IPS-NIHi11 (cell line): Measurements from ENCODE around the gene GCAT.

Experiments used
- DNase-seq: peaks from one replicate; pipeline ENCODE4 v3.0.0; 2012; ENCODE audit warnings: mixed read lengths, low spot score

Gene GCAT

DNA sequence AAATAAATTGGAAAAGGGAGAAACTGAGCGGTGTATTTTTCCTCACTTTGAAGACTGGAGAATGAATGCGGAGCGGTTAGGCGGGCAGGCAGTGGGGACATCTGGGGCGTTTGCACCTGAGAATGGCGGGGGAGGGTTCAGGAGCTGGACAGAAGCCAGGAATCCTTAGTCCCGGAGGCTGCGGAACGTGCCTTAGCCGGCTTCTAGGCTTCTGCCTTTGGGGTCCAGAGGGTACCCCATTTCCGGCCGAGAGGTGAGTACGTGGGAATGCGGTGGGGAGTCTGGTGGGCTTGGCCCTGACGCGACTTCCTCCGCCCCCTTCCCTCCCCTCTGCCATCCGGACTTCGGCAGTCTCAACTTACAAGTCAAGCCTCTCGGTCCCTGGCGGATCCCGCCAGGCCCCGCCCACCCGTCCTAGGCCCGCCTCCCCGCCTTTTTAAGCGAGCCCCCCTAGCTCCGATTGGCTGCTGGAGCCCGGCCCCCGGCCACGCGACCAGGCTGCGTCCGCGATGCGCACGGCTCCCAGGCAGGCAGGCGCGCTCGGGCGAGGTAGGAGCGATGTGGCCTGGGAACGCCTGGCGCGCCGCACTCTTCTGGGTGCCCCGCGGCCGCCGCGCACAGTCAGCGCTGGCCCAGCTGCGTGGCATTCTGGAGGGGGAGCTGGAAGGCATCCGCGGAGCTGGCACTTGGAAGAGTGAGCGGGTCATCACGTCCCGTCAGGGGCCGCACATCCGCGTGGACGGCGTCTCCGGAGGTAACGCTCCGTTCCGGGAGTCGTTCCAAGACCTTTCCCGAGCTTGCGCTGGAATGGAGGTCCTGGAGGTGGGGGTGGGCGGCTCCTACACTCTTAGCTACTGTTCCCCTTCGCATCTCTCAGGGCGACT lies at the start of gene GCAT:
Gene GCAT, plus strand, starts transcription at position 525 of the 884 bp plus-strand sequence. Its CDS starts 34 bp downstream, at position 559.
- peak; percentile 99 for DNase-seq

GRCh38 chr22:37758694-37759093 lies 49.0 kb upstream of the GCAT start:
- DNase-seq: no peak

GRCh38 chr22:37759281-37759680 lies 48.5 kb upstream of the GCAT start:
- no peak for DNase-seq

- no peak for DNase-seq
Measured at GRCh38 chr22:37760152-37760551, 47.6 kb upstream of the GCAT start.

DNA sequence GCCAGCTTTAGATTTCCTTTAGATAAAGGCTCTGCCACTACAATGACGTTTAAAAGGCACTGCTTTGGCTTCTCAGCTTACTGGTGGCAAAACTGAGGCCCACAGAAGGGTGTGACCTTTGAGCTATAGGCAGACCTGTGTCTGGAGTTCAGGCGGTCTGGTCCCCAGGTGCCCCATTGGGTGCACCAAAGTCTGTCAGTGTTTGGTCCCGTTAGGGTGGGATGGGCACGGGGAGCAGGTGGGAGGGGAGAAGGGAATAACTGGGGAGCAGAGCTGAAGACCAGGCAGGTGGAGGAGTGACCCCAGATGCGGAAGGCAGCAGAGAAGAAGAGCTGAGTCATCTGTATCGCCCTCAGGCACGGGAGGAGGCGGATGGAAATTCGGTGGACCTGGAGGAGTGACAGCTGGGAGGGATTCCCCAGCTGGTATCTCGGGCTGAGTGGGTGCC lies 45.3 kb upstream of the GCAT start:
- DNase-seq: no peak

DNA sequence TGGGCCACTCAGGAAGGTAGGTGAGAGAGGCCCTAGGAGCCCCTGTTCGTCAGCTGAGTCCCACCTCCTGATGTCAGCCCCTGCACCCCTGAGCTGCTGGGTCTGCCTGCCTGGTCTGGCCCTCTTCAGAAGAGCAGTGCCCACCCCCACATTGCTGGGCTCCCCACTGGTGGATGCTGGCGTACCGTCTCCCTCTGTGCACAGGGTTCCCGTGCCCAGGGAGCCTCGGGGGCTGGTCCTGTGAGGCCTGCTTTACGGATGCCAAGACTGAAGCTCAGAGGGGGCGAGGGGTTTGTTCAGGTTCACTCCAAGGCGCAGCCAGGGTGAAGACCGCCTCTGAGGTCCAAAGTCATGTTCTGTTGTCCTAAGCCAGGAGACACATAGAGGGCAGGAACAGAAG lies 44.7 kb upstream of the GCAT start:
- no peak for DNase-seq

DNA sequence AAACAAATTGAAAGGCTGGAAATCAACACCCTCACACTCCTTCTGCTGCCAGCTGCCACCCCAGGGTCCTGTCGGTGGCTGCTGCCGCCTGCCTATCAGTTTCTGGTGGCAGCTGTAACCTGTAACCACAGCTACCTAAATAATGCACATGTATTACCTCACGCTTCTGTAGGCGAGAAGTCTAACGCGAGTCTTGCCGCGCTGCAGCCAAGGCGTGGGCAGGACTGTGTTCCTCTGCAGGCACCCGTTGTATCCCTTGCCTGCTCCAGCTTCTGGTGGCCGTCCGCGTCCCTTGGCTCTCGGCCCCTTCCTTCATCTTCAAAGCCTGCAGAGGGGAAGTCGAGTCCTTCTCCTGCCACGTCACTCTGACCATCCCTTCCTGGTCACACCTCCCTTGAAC lies 44.1 kb upstream of the GCAT start:
- DNase-seq: no peak

DNA sequence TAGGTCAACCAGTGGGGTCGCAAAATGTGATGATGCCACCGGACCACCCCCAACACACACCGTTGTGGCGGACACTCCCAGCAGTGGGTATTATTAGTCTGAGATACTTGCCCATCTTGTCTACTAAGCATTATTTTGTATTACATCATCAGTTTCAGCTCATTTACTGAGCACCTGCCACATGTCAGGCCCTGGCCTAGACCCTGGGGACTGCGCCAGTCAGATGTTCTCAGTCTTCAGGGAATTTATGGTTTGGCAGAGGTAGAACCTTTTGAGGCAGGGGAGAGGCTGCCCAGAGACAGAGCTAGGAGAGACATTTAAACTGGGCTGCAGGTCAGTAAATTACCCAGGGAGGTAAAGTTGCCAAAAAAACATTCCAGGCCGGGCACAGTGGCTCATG lies 43.1 kb upstream of the GCAT start:
- no peak for DNase-seq

DNA sequence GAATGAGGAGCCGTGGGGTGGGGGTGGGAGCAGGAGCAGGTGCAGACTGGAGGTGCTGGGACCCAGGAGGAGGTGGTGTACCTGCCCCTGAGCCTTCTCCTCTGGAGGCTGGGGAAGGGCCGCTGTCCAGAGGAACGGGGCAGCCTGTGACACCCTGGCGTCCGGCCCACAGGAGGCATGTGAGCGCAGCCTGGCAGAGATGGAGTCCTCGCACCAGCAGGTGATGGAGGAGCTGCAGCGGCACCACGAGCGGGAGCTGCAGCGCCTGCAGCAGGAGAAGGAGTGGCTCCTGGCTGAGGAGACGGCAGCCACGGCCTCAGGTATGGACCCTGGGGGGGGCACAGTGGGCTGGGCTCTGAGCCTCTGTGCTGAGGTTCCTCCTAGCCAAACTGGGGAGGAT lies 42.2 kb upstream of the GCAT start:
- DNase-seq: no peak

DNA sequence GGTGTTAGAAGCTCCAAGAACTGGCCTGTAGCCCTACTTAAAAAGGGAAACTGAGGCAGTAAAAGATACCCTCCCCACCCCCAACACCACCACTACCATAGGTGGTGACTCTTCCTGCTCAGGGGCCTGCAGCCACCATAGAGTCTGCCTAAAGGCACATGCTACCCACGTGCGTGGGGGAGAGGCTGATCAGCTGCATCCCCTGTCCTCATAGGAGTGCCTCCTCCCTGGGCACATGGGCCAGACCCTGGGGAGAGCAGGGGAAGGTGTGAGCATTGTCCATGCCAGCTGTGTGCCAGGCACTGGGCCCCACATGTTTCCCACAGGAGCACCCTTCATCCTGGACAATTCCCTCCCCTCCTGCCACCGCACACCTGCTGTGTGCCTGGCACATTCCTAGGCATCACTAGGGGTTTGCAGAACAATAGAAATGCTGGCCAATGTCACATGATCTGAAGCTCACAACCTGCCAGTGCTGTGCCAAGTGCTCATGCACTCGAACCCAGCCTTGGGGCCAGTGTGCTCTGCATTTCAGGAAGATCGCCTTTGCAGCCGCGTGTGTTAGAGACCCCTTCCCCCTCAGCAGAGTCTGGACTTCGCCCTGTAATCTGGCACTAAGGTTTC lies 41.7 kb upstream of the GCAT start:
- no peak for DNase-seq

DNA sequence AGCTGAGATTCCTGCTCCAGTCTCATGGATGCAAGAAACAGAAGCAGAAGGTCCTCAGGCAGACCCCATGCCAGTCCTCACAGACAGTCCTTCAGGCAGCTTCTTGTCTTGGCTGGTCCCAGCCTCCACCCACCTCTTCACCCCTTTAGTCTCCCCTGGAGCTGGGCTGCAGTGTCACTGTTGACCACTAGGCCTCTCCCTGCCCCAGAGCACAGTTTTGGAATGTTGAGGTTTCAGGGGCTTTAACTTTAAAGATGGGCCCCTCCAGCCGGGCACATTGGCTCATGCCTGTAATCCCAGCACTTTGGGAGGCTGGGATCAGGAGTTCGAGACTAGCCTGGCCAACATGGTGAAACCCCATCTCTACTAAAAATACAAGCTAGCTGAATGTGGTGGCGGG lies 39.5 kb upstream of the GCAT start:
- peak; percentile 64 for DNase-seq

DNA sequence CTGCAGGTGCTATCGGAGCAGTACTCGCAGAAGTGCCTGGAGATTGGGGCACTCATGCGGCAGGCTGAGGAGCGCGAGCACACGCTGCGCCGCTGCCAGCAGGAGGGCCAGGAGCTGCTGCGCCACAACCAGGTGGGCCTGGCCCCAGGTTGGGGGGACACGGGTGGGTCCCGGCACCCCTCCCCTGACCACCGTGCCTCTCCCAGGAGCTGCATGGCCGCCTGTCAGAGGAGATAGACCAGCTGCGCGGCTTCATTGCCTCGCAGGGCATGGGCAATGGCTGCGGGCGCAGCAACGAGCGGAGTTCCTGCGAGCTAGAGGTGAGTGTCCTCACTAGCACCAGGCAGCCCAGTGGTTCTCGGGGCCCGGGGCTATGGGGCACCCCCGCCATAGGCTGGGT lies 38.7 kb upstream of the GCAT start:
- DNase-seq: no peak

DNA sequence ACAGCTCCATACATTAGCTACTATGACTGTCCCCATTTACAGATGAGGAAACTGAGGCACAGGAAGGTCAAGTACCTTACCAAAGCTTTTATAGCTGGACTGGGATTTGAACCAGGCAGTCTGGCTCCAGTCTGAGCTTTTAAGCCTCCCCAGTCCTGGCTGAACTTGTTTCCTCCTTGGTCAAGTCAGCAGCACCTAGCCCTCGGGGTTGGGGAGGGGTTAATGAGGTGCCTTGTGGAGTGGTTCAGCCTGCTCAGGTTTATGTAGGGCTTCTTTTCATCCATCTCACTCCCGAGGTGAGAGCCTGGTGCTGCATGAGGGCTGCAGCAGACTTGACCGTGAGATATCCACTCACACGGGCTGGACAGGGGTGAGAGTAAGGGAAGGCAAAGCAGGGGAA lies 36.7 kb upstream of the GCAT start:
- no peak for DNase-seq

GRCh38 chr22:37771702-37772427 lies 35.9 kb upstream of the GCAT start:
- DNase-seq: no peak

- DNase-seq: no peak
Measured at GRCh38 chr22:37774728-37775127, 33.0 kb upstream of the GCAT start.

DNA sequence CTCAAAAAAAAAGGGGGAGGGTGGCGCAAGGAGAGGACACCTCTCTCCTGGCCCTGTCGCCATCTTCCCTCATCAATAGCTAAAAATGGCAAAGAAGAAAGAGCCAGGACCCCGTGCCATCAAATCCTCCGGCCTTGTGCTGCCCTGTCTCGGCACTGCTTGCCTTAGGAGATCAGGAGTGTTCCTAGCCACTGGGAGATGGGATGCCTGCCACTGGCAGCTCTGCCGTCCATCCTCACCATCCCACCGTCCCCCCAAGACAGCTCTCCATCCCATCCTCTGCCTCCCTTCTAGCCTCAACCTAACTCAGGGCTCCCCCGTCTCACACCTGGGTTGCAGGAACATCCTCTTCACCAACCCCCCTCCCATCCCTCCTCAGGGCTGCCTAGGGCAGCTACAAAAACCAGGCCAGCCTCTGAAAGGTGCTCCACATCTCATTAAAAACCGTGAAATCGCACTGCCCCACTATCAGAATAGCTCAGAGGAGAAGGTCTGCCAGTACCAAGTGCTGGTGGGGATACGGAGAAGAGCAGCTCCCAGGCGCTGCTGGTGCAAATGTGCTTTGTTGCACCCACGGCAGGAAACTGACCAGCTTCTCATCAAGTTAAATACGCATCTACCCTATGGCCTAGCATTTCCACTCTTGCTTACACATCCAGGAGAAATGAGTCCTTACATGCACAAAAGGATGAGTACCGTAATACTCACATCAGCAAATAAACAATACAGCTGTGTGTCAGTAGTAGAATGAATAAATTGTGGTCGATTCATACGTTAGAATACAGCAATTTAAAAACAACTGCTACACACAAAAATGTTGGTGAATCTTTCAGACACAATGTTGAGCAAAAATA lies 31.7 kb upstream of the GCAT start:
- DNase-seq: no peak

- no peak for DNase-seq
Measured at GRCh38 chr22:37776639-37777005, 31.1 kb upstream of the GCAT start.

DNA sequence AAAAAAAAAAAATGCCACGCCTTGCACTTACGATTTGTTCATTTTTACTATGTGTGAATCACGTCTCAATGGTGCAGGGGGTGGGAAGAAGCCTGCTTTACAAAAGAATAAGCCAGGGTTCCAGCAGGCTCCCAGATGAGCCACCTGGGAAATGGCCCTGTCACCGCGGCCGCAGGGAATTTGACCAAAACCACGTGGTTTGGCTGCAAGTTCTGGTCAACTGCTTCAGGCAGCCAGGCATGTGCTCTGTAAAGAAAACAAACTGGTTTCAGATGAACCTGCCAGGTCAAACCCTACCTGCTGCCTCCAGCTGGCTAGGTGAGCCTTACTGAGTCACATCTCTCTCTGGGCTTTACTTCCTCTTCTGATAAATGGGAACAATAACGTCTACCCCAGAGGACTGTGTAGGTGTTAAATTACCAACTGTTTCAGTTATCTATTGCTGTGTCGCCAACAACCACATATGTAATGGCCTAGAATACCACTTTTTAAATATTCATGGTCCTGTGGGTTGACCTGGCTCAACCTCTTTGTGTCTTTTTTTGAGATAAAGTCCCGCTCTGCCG lies 30.5 kb upstream of the GCAT start:
- peak; percentile 66 for DNase-seq

- no peak for DNase-seq
Measured at GRCh38 chr22:37778370-37779009, 29.2 kb upstream of the GCAT start.

DNA sequence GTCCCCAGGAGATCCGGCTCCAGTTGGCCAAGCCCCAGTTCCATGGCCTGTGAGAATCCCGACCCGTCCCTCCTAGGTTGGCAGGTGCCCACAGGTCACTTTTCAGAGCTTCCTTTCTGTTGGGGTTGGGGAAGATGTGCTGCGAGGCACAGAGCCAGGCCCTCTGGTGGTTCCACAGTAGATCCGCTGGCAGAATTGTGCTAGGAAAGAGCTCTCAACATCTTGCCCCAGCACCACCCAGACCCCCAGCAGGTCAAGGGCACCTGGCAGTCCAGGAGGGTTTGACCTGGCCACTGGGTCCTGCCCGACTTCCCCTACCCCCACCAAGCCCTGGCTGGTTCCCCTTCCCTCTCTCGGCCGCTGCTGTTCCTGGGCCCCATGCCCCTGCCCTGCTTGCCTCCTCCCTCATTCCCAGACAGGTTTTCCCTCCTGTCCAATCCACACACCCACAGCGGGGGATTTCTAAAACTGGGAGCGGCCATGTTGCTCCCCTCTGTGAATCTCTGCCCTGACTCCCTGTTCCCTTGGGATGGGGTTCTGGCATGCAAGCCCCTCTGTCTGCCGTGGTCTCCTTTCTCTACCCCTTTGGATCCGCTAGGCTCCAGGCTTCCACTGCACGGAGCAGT lies 26.2 kb upstream of the GCAT start:
- peak; percentile 48 for DNase-seq
